Measurements from ENCODE around the gene NISCH.

NISCH gene

DNA sequence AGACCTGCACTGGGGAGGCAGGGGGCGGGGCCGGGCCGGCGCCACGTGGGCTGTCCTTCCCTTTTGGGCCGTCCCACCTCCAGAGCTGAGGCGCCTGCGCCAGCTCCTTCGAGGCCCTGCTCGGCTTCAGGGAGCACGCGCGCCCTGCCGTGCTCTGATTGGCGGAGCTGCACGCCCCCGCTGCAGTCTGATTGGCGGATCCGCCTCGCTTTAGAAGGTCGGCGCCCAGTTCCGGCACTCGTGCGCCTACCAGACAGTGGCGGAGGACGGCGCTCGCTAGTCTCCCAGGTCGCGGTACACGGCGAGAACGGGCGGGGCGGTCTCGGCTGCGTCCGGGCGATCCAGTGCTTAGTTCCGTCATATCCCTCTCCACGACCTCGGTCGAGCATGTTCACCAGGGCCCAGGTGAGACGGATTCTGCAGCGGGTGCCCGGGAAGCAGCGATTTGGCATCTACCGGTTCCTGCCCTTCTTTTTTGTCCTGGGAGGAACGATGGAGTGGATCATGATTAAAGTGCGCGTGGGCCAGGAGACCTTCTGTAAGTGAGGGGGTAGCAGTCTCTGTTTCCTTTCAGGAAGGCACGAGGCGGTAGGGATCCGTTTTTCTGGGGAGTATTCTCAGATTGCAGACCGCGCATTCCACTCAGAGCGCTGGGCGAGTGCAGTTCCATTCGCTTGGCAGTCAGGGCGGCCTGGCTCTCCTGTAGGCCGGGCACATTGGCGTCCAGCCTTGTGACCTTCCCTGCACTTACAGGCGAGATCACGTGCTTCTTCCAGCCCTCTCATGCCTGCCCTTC lies 81.2 kb downstream of the NISCH start, which contains the start of gene UQCC5:
TSS of gene UQCC5 (plus strand) at position 237 of the 796 bp plus-strand sequence. CDS start at position 388, 151 bp downstream.
- Mint-ChIP-seq H3K36me3 (ENCODE audit: low read depth) (peaks cover 24% of the 10 kb centered on the region), H3K27ac (peak within 1 kb of the TSS; percentile 96 to 100 (median 98)), H3K4me3 (peak within 1 kb of the TSS; percentile 97 to 100 (median 97)), H3K4me1 (peaks cover 44% of the 10 kb centered on the region), H3K9me3 (no peaks in the 10 kb centered on the region), H3K27me3 (ENCODE audit: low read depth) (no peaks in the 10 kb centered on the region)
- TF ChIP-seq, protein P1, sequence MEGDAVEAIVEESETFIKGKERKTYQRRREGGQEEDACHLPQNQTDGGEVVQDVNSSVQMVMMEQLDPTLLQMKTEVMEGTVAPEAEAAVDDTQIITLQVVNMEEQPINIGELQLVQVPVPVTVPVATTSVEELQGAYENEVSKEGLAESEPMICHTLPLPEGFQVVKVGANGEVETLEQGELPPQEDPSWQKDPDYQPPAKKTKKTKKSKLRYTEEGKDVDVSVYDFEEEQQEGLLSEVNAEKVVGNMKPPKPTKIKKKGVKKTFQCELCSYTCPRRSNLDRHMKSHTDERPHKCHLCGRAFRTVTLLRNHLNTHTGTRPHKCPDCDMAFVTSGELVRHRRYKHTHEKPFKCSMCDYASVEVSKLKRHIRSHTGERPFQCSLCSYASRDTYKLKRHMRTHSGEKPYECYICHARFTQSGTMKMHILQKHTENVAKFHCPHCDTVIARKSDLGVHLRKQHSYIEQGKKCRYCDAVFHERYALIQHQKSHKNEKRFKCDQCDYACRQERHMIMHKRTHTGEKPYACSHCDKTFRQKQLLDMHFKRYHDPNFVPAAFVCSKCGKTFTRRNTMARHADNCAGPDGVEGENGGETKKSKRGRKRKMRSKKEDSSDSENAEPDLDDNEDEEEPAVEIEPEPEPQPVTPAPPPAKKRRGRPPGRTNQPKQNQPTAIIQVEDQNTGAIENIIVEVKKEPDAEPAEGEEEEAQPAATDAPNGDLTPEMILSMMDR (IDR thresholded peaks at IDR 0.05; ENCODE audit: unreplicated experiment in 3 of 3) = no peak

DNA sequence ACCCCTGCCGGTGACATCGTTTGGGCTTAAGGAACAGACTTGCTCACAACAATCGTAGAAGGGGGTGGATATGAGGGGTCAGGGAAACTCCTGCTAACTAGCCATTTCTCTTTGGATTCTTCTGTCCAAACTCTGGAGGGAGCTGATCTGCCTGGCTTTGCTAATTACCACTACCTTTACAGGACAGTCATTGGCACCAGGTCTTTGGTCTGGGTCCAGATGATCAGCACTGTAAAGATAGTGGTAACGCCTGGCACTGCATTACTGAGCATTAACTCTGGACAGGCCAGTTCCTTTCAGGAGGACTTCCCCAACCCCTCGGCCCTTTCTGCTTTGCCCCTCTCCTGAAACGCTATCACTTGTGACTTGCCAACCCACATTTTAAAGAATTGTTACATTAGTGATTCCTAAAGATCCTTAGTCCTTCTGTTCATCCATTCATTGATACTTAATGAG lies 81.8 kb downstream of the NISCH start:
- no peaks in the 10 kb centered on the region for H3K27me3 Mint-ChIP-seq (ENCODE audit: low read depth)

GRCh38 chr3:52537726-52538421 lies 82.5 kb downstream of the NISCH start:
- Mint-ChIP-seq H3K27me3 (ENCODE audit: low read depth) (no peaks in the 10 kb centered on the region), H3K4me1 (peaks cover 44% of the 10 kb centered on the region), H3K27ac (peak overlapping the region; percentile 96 to 100 (median 98)), H3K4me3 (peak overlapping the region; percentile 97 to 100 (median 97)), H3K9me3 (no peaks in the 10 kb centered on the region), H3K36me3 (ENCODE audit: low read depth) (peaks cover 24% of the 10 kb centered on the region)
- TF ChIP-seq, protein P1 (IDR thresholded peaks at IDR 0.05; ENCODE audit: unreplicated experiment in 3 of 3) = no peak

More for the DNA sequence above, 81.8 kb downstream of the NISCH start:
- no peaks in the 10 kb centered on the region for H3K9me3 Mint-ChIP-seq
- H3K27ac Mint-ChIP-seq = peak overlapping the region; percentile 96 to 100 (median 98)
- peak overlapping the region; percentile 97 to 100 (median 97) for H3K4me3 Mint-ChIP-seq
- peaks cover 24% of the 10 kb centered on the region for H3K36me3 Mint-ChIP-seq (ENCODE audit: low read depth)
- peaks cover 44% of the 10 kb centered on the region for H3K4me1 Mint-ChIP-seq
- TF ChIP-seq, protein P1 (IDR thresholded peaks at IDR 0.05; ENCODE audit: unreplicated experiment in 3 of 3) = no peak

- peaks cover 30% of the 10 kb centered on the region for H3K36me3 Mint-ChIP-seq (ENCODE audit: low read depth)
- TF ChIP-seq, protein P1 (IDR thresholded peaks at IDR 0.05; ENCODE audit: unreplicated experiment in 3 of 3) = no peak
- H3K4me1 Mint-ChIP-seq = peaks cover 44% of the 10 kb centered on the region
- H3K27ac Mint-ChIP-seq = peak overlapping the region in 2 of 3 experiments; percentile 39 to 58
- H3K27me3 Mint-ChIP-seq (ENCODE audit: low read depth) = no peaks in the 10 kb centered on the region
- H3K9me3 Mint-ChIP-seq = no peaks in the 10 kb centered on the region
- peak overlapping the region; percentile 1 to 22 (median 9) for H3K4me3 Mint-ChIP-seq
These were observed 83.7 kb downstream of the NISCH start for GRCh38 chr3:52539010-52539653.

DNA sequence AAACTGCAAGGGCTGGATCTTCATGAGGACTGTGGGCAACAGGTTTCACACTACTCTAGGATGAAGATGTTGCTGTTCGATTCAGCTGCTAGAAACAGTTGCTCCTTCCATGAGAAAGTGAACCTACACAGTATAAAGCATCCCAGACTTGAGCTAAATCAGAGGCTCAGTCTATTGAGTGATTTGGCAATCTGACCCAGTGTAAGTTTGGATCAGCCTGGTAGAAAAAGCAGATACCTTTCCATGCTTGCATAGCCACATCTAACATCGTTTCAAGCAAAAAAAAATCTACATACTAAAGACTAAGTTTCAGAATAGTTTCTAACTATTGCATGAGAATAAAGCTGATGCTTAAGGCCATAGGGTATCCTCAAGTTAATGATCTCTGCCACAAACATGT lies 85.6 kb downstream of the NISCH start:
- TF ChIP-seq, protein P1 (IDR thresholded peaks at IDR 0.05; ENCODE audit: unreplicated experiment in 3 of 3) = no peak
- Mint-ChIP-seq H3K4me3 (peak overlapping the region in 1 of 3 experiments; percentile 41), H3K27me3 (ENCODE audit: low read depth) (no peaks in the 10 kb centered on the region), H3K27ac (no peak overlapping the region), H3K4me1 (peaks cover 33% of the 10 kb centered on the region), H3K36me3 (ENCODE audit: low read depth) (peaks cover 41% of the 10 kb centered on the region), H3K9me3 (no peaks in the 10 kb centered on the region)

Data from nephron (organoid).